Activated naive CD8-positive, alpha-beta T cell treated with anti-CD3 and anti-CD28 coated beads, Interleukin-2, amount 10 ng/mL, durations not matched to agents 7 days and 5 days (primary cell): Measurements from ENCODE around the gene FGFBP1. TPM values are rescaled to one million over a fixed set of nuclear protein-coding genes. Genes with fewer than 3 reads are reported as not detected.

Experiments
- ATAC-seq: fragments of 150-1000 bp; cut with Tn5 transposase; one replicate; pipeline ENCODE4 v1.10.0; 2021; ENCODE audit warnings: low read depth, moderate library complexity
- POLR2A ChIA-PET: fragments of 350-600 bp; sonication (Branson Sonifier 250); formaldehyde crosslinking; loops from one replicate; lab custom pipeline; 2021; ENCODE audit warnings: antibody characterized with exemption; lab: Charles Lee
- DNase-seq: peaks from one replicate; pipeline ENCODE4 v3.0.0; 2021
- H3K27ac Mint-ChIP-seq: one replicate; pipeline ENCODE4 v1.8.0; 2022; ENCODE audit warnings: mild to moderate bottlenecking, mixed read lengths
- H3K27me3 Mint-ChIP-seq: one replicate; pipeline ENCODE4 v1.8.0; 2022; ENCODE audit warnings: mild to moderate bottlenecking, moderate library complexity, mixed read lengths
- H3K36me3 Mint-ChIP-seq: one replicate; pipeline ENCODE4 v1.8.0; 2021; ENCODE audit warnings: mild to moderate bottlenecking, mixed read lengths
- H3K4me1 Mint-ChIP-seq: one replicate; pipeline ENCODE4 v1.8.0; 2021; ENCODE audit warnings: mixed read lengths
- H3K4me3 Mint-ChIP-seq: one replicate; pipeline ENCODE4 v1.8.0; 2022; ENCODE audit warnings: mild to moderate bottlenecking, moderate library complexity, mixed read lengths
- H3K9me3 Mint-ChIP-seq: one replicate; pipeline ENCODE4 v1.8.0; 2021; ENCODE audit warnings: mixed read lengths
- total RNA-seq, 2 experiments: library from RNA; stranded (reverse); gene quantifications; one replicate each; pipeline ENCODE4 v1.2.3, GENCODE V29; 2021

Gene FGFBP1
- total RNA-seq, 2 experiments from 2014 or later, result not detected

DNA sequence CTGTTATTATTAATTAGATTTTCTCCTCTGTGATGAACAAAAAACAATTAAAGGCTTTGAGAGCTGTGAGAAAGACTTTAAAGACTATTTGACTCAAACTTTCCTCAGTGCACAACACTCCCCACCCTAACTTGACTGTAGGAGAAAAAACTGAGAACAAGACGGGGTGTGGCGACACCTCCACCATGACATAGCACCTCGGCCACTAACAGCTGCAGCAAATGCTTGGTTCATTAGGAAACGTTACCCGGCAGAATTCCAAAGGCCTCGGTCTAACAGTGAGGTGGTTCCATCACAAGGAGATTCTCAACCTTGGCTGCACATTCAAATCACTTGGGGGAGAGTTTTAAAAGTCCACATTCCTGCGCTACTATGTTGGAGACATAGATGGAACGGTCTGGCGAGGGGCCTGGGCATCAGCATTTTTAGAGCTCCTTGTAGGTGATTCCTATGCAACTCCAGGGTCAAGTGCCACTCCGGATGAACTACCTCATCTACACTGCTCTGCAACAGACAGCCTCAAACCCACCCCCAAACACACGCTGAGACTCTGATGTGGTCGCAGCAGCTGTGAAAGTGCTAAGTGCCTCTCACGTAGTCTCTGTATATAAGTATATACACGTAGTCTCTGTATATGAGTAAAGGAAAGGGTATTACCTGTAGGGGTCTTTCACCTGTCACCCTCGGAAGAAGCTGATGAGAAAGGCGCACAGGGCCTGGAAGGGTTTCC is 23.4 kb upstream of the FGFBP1 start:
- Mint-ChIP-seq H3K4me3 (peak overlapping the region; percentile 81), H3K36me3 (peaks cover 4% of the 10 kb centered on the region), H3K27ac (peak overlapping the region; percentile 71), H3K27me3 (peaks cover 3% of the 10 kb centered on the region), H3K9me3 (peaks cover 3% of the 10 kb centered on the region), H3K4me1 (peaks cover 30% of the 10 kb centered on the region)
- peak; percentile 32 for ATAC-seq
- peak; percentile 54 for DNase-seq
- POLR2A ChIA-PET, result interaction anchor here (1.2 to 1.6 kb wide), 2 partner anchors 9 to 206 kb away, joined by 3 read pairs; no protein-coding TSS in a partner anchor

GRCh38 chr4:15958562-15958961 is 20.0 kb upstream of the FGFBP1 start:
- H3K9me3 Mint-ChIP-seq, result no peaks in the 10 kb centered on the region
- DNase-seq (no peak), ATAC-seq (no peak)
- no peaks in the 10 kb centered on the region for H3K36me3 Mint-ChIP-seq
- H3K4me1 Mint-ChIP-seq, result peaks cover 28% of the 10 kb centered on the region
- no peak overlapping the region for H3K27ac Mint-ChIP-seq
- POLR2A ChIA-PET, result no interaction called here
- H3K27me3 Mint-ChIP-seq, result no peaks in the 10 kb centered on the region
- H3K4me3 Mint-ChIP-seq, result no peak overlapping the region

DNA sequence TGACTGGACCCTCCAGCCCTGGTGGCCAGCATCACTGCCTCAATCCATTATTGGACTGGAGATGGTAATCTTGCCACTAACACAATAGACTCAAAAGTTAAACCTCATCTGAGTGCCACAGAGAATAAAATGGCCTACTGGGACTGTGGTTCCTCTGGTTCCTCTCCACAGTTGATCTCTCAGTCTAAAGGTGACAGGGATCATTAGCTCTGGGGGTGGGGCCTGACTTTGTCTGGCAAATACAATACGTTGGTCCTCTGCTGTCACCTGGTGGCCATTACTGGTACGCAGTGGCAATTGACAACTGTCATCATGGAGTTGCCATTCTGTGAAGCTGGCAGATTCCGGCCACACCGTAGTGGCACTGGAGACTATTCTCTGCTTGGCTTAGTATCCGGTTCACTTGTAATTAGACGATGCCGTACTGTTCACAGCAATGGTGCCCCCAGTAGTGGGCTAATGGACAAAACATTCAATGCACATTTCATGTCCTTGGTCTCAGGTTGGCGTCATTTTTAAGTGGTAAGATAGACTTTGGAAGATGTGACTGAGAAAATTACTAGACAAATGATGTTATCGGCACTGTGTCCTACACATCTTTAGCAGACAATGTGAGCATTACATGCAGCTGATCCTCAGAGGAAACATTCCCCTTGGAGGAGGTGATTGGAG is 17.8 kb upstream of the FGFBP1 start:
- no peaks in the 10 kb centered on the region for H3K9me3 Mint-ChIP-seq
- H3K4me1 Mint-ChIP-seq, result peaks cover 11% of the 10 kb centered on the region
- no peaks in the 10 kb centered on the region for H3K27me3 Mint-ChIP-seq
- POLR2A ChIA-PET, result interaction anchor here (0.5 kb wide), 1 partner anchor 74 kb away, joined by 4 read pairs; no protein-coding TSS in a partner anchor
- peak; percentile 84 for ATAC-seq
- no peak overlapping the region for H3K4me3 Mint-ChIP-seq
- peak; percentile 73 for DNase-seq
- no peak overlapping the region for H3K27ac Mint-ChIP-seq
- H3K36me3 Mint-ChIP-seq, result no peaks in the 10 kb centered on the region

- DNase-seq, result no peak
- Mint-ChIP-seq H3K27me3 (no peaks in the 10 kb centered on the region), H3K36me3 (no peaks in the 10 kb centered on the region), H3K9me3 (no peaks in the 10 kb centered on the region), H3K27ac (no peak overlapping the region), H3K4me1 (peaks cover 7% of the 10 kb centered on the region), H3K4me3 (no peak overlapping the region)
- POLR2A ChIA-PET, result no interaction called here
- no peak for ATAC-seq
Observed at GRCh38 chr4:15955670-15956069, 17.1 kb upstream of the FGFBP1 start.

- H3K9me3 Mint-ChIP-seq, result no peaks in the 10 kb centered on the region
Observed at GRCh38 chr4:15953625-15954024, 15.1 kb upstream of the FGFBP1 start.

GRCh38 chr4:15951781-15952180 is 13.2 kb upstream of the FGFBP1 start:
- no peaks in the 10 kb centered on the region for H3K27me3 Mint-ChIP-seq
- ATAC-seq, result no peak

More at GRCh38 chr4:15953625-15954024, 15.1 kb upstream of the FGFBP1 start:
- no peak overlapping the region for H3K4me3 Mint-ChIP-seq
- no peaks in the 10 kb centered on the region for H3K27me3 Mint-ChIP-seq
- DNase-seq (no peak), ATAC-seq (no peak)
- peaks cover 7% of the 10 kb centered on the region for H3K4me1 Mint-ChIP-seq
- H3K36me3 Mint-ChIP-seq, result no peaks in the 10 kb centered on the region
- H3K27ac Mint-ChIP-seq, result no peak overlapping the region
- POLR2A ChIA-PET, result interaction anchor here (1.4 kb wide), 1 partner anchor 9 kb away, joined by 3 read pairs; the partner anchor contains the start of gene FGFBP2

DNA sequence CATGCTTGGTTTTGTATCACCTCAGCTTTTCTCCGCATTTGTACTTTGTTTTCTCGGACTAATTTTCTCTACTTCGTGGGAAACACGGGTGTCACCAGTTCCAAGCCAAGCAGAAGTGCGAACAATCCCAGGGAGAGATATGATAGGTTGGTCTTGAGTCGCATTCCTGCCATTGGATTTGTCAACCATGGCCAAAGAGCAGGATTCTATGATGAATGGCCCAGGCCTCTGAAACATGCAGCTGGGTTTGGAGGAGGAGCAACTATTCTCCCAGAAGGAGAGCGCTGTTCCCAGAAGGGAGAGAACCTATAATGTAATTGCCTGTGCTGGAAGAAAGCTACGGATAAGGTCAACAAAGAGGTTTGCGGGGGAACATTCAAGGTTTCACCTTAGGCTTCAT is 10.3 kb upstream of the FGFBP1 start:
- peaks cover 4% of the 10 kb centered on the region for H3K27me3 Mint-ChIP-seq
- ATAC-seq, result no peak
- no peaks in the 10 kb centered on the region for H3K36me3 Mint-ChIP-seq
- no peaks in the 10 kb centered on the region for H3K9me3 Mint-ChIP-seq
- DNase-seq, result no peak
- H3K4me3 Mint-ChIP-seq, result no peak overlapping the region
- POLR2A ChIA-PET, result no interaction called here
- peaks cover 12% of the 10 kb centered on the region for H3K4me1 Mint-ChIP-seq
- H3K27ac Mint-ChIP-seq, result no peak overlapping the region

More at GRCh38 chr4:15951781-15952180, 13.2 kb upstream of the FGFBP1 start:
- H3K4me3 Mint-ChIP-seq, result no peak overlapping the region
- DNase-seq, result no peak
- H3K4me1 Mint-ChIP-seq, result peaks cover 7% of the 10 kb centered on the region
- H3K9me3 Mint-ChIP-seq, result no peaks in the 10 kb centered on the region
- no peaks in the 10 kb centered on the region for H3K36me3 Mint-ChIP-seq
- no peak overlapping the region for H3K27ac Mint-ChIP-seq
- POLR2A ChIA-PET, result no interaction called here

GRCh38 chr4:15947684-15948083 is 9.1 kb upstream of the FGFBP1 start:
- Mint-ChIP-seq H3K4me3 (no peak overlapping the region), H3K36me3 (no peaks in the 10 kb centered on the region), H3K27me3 (peaks cover 6% of the 10 kb centered on the region), H3K27ac (no peak overlapping the region), H3K4me1 (peaks cover 12% of the 10 kb centered on the region), H3K9me3 (no peaks in the 10 kb centered on the region)
- DNase-seq, result no peak
- POLR2A ChIA-PET, result no interaction called here
- no peak for ATAC-seq

DNA sequence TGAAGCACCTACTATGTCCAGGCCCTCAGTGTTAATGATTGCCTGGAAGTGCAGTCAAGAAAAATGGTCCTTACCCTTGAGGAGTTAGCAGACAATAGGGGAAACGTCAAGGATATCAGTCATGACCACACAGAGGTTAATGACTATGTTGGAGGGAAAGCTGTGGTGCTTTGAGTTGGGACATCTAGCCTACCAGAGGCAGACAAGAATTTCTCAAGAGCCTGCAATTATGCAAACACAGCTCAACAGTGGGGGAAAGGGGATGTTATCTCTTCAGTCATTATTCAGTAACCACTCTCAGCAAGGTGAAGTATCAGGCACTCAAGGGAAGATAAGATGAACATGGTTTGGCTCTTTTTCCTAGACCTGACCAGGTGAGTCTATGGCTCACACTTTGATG is 7.0 kb upstream of the FGFBP1 start:
- peaks cover 11% of the 10 kb centered on the region for H3K4me1 Mint-ChIP-seq
- ATAC-seq, result no peak
- H3K27ac Mint-ChIP-seq, result no peak overlapping the region
- H3K4me3 Mint-ChIP-seq, result no peak overlapping the region
- peaks cover 12% of the 10 kb centered on the region for H3K27me3 Mint-ChIP-seq
- H3K9me3 Mint-ChIP-seq, result no peaks in the 10 kb centered on the region
- POLR2A ChIA-PET, result no interaction called here
- H3K36me3 Mint-ChIP-seq, result no peaks in the 10 kb centered on the region
- DNase-seq, result no peak

DNA sequence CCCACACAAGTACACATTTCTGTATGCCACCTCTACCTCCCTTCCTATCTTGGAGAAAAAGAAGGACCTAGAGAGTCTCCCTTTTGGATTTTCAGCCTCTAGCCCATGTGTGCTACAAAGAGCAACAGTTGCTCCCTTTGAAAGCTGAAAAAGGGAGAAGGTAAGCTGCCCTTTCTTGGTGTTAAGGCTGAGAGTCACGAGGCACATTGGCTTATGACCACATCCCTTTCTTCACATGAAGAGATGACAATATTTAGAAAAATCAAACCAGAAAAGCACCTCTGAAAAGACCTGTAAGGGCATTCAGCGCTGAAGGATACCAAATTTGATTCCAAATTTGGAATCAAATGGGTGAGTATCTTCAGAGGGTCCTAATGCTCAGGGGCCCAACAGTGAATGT is 6.4 kb upstream of the FGFBP1 start:
- peaks cover 12% of the 10 kb centered on the region for H3K27me3 Mint-ChIP-seq
- H3K9me3 Mint-ChIP-seq, result no peaks in the 10 kb centered on the region
- peaks cover 11% of the 10 kb centered on the region for H3K4me1 Mint-ChIP-seq
- DNase-seq (no peak), ATAC-seq (peak; percentile 80)
- POLR2A ChIA-PET, result no interaction called here
- H3K36me3 Mint-ChIP-seq, result no peaks in the 10 kb centered on the region
- H3K4me3 Mint-ChIP-seq, result peak overlapping the region; percentile 2
- H3K27ac Mint-ChIP-seq, result peak overlapping the region; percentile 15

DNA sequence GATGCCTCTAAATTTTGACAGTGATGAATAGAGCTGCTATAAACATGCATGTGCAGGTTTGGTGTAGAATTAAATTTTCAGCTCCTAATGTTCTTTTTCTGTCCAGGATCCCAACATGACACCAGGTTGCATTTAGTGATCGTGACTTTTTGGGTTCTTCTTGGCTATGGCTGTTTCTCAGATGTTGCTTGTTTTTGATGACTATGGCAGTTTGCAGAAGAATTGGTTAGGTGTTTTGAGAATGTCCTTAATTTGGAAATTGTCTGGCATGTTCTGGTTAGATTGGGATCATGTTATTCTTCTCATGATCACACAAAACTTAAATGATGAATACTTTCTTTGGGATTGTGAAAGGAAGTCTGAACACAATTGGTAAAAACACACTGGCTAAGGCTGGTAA is 3.7 kb upstream of the FGFBP1 start:
- no peak overlapping the region for H3K27ac Mint-ChIP-seq
- POLR2A ChIA-PET, result no interaction called here
- H3K36me3 Mint-ChIP-seq, result no peaks in the 10 kb centered on the region
- peaks cover 11% of the 10 kb centered on the region for H3K4me1 Mint-ChIP-seq
- no peaks in the 10 kb centered on the region for H3K9me3 Mint-ChIP-seq
- no peak overlapping the region for H3K4me3 Mint-ChIP-seq
- ATAC-seq, result no peak
- DNase-seq, result no peak
- H3K27me3 Mint-ChIP-seq, result peaks cover 12% of the 10 kb centered on the region

DNA sequence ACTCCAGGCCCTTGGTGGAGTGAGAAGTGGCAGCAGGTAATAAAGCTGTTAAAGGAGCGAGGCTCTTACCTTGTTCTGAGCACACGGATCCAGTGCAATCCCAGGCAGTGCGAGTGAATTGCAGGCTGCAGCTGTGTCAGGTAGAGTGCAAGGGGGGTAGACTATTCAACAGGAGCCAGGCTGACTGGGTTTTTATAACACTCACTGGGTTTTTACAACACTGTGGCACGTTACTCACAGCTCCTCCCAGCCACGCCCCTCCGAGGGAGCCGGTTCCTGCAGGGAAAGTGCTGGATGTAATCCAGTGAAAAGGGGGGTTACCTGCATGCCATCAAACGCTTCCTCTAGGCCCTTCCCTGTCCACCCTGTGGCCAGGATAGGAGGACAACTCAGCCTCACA is 358 bp downstream of the FGFBP1 start:
- no peak overlapping the region for H3K27ac Mint-ChIP-seq
- no peak for ATAC-seq

GRCh38 chr4:15936495-15936894 is 2.0 kb downstream of the FGFBP1 start:
- POLR2A ChIA-PET, result no interaction called here

More for the DNA sequence above, 358 bp downstream of the FGFBP1 start:
- no peak overlapping the region for H3K4me3 Mint-ChIP-seq
- H3K4me1 Mint-ChIP-seq, result peaks cover 3% of the 10 kb centered on the region
- H3K27me3 Mint-ChIP-seq, result peaks cover 8% of the 10 kb centered on the region
- DNase-seq, result no peak
- H3K36me3 Mint-ChIP-seq, result no peaks in the 10 kb centered on the region
- POLR2A ChIA-PET, result no interaction called here
- H3K9me3 Mint-ChIP-seq, result no peaks in the 10 kb centered on the region

More at GRCh38 chr4:15936495-15936894, 2.0 kb downstream of the FGFBP1 start:
- peaks cover 3% of the 10 kb centered on the region for H3K27me3 Mint-ChIP-seq
- no peak for DNase-seq
- ATAC-seq, result no peak
- peaks cover 3% of the 10 kb centered on the region for H3K4me1 Mint-ChIP-seq
- H3K9me3 Mint-ChIP-seq, result no peaks in the 10 kb centered on the region
- no peaks in the 10 kb centered on the region for H3K36me3 Mint-ChIP-seq
- H3K4me3 Mint-ChIP-seq, result no peak overlapping the region
- H3K27ac Mint-ChIP-seq, result no peak overlapping the region
